Measurements from ENCODE around the gene SRP19.

GRCh38 chr5:112910529-112910928 lies 49.4 kb downstream of the SRP19 start:
- no peak for TF ChIP-seq CTCF (conservative IDR thresholded peaks at IDR 0.05; ENCODE audit: low read length)
- TF ChIP-seq EZH2phosphoT487 (IDR thresholded peaks at IDR 0.05; ENCODE audit: borderline replicate concordance, low read depth, low read length) = no peak
